CD14-positive monocyte (primary cell): ENCODE results near the gene PELO. TPM values are rescaled to one million over a fixed set of nuclear protein-coding genes. Genes with fewer than 3 reads are reported as not detected.

ENCODE experiments used
- DNase-seq, 3 donors: peaks; one replicate each; pipeline ENCODE4 v3.0.0-alpha.2; 2011 to 2022
- H2AFZ ChIP-seq: 2 replicates; pipeline ENCODE4 v1.6.0; 2012; ENCODE audit warnings: mild to moderate bottlenecking, low read depth, low read length, inconsistent platforms; ENCODE audit not compliant: insufficient read depth, poor library complexity, severe bottlenecking
- H3K27ac ChIP-seq, 2 donors: 1 replicate in 1 of 2; 2 replicates in 1 of 2; pipeline ENCODE4 v1.5.1; 2012 to 2013; ENCODE audit warnings: low read length in 2 of 2, control low read depth in 1 of 2, inconsistent platforms in 1 of 2, low read depth in 1 of 2, mild to moderate bottlenecking in 1 of 2
- H3K27me3 ChIP-seq, 2 donors: one replicate each; pipeline versions ENCODE4 v1.6.0 to v1.6.1; 2011 to 2013; ENCODE audit warnings: low read length in 2 of 2; ENCODE audit not compliant: control insufficient read depth in 2 of 2, insufficient read depth in 2 of 2
- H3K36me3 ChIP-seq, 2 donors: replicated peaks in 1 of 2; 1 replicate in 1 of 2; 2 replicates in 1 of 2; pipeline versions ENCODE4 v1.5.1 to v1.6.1; 2012 to 2013; ENCODE audit warnings: low read length in 2 of 2, control low read depth in 1 of 2, inconsistent platforms in 1 of 2, mild to moderate bottlenecking in 1 of 2; ENCODE audit not compliant: insufficient read depth in 2 of 2, control insufficient read depth in 1 of 2
- H3K4me1 ChIP-seq, 2 donors: 1 replicate in 1 of 2; 2 replicates in 1 of 2; pipeline versions ENCODE4 v1.5.1 to v1.6.1; 2012 to 2013; ENCODE audit warnings: low read length in 2 of 2, control low read depth in 1 of 2, inconsistent platforms in 1 of 2, mild to moderate bottlenecking in 1 of 2, moderate library complexity in 1 of 2; ENCODE audit not compliant: insufficient read depth in 2 of 2, control insufficient read depth in 1 of 2
- H3K4me2 ChIP-seq: replicated peaks from 2 replicates; pipeline ENCODE3; 2012; ENCODE audit warnings: low read length, moderate library complexity, mild to moderate bottlenecking; ENCODE audit not compliant: poor library complexity, severe bottlenecking; ENCODE audit errors: extremely low read depth
- H3K4me3 ChIP-seq, 3 experiments: fragments of 200-600 bp in 1 of 3; sonication (generic) in 1 of 3; replicated peaks in 1 of 3; 1 replicate in 2 of 3; 2 replicates in 1 of 3; pipeline ENCODE4 v1.5.1; 2011 to 2013; ENCODE audit warnings: low read length in 3 of 3, mild to moderate bottlenecking in 3 of 3, control low read depth in 2 of 3, low read depth in 2 of 3, inconsistent platforms in 1 of 3, moderate library complexity in 1 of 3
- H3K79me2 ChIP-seq: 2 replicates; pipeline ENCODE4 v1.6.0; 2012; ENCODE audit warnings: mild to moderate bottlenecking, control low read depth, inconsistent platforms, low read length, moderate library complexity; ENCODE audit not compliant: insufficient read depth
- H3K9ac ChIP-seq: 2 replicates; pipeline ENCODE4 v1.6.0; 2017; ENCODE audit warnings: low read length, mild to moderate bottlenecking; ENCODE audit not compliant: insufficient read depth, poor library complexity, severe bottlenecking
- H3K9me3 ChIP-seq, 2 donors: replicated peaks in 1 of 2; 1 replicate in 1 of 2; 2 replicates in 1 of 2; pipeline versions ENCODE4 v1.5.1 to v1.6.1; 2012 to 2013; ENCODE audit warnings: low read length in 2 of 2, control low read depth in 1 of 2; ENCODE audit not compliant: control insufficient read depth in 1 of 2, insufficient read depth in 1 of 2
- H4K20me1 ChIP-seq: 2 replicates; pipeline ENCODE4 v1.6.0; 2012; ENCODE audit warnings: mild to moderate bottlenecking, low read length, control low read depth, moderate library complexity; ENCODE audit not compliant: insufficient read depth
- H3K27ac Mint-ChIP-seq, 7 donors: one replicate each; pipeline ENCODE4 v1.8.0; 2020; ENCODE audit warnings: mild to moderate bottlenecking in 7 of 7, mixed read lengths in 7 of 7, moderate library complexity in 6 of 7, inconsistent platforms in 2 of 7
- H3K27me3 Mint-ChIP-seq, 3 donors: one replicate each; pipeline ENCODE4 v1.8.0; 2021 to 2022; ENCODE audit warnings: low read depth in 3 of 3, mild to moderate bottlenecking in 3 of 3, mixed read lengths in 3 of 3, moderate library complexity in 3 of 3, inconsistent platforms in 1 of 3
- H3K36me3 Mint-ChIP-seq, 2 donors: one replicate each; pipeline ENCODE4 v1.8.0; 2020; ENCODE audit warnings: mixed read lengths in 2 of 2, inconsistent platforms in 1 of 2, mild to moderate bottlenecking in 1 of 2
- H3K4me1 Mint-ChIP-seq: one replicate; pipeline ENCODE4 v1.8.0; 2020; ENCODE audit warnings: mild to moderate bottlenecking, mixed read lengths
- H3K4me3 Mint-ChIP-seq, 2 donors: one replicate each; pipeline ENCODE4 v1.8.0; 2020; ENCODE audit warnings: mild to moderate bottlenecking in 2 of 2, mixed read lengths in 2 of 2, moderate library complexity in 1 of 2
- H3K9me3 Mint-ChIP-seq, 7 donors: one replicate each; pipeline ENCODE4 v1.8.0; 2020 to 2022; ENCODE audit warnings: mixed read lengths in 7 of 7, mild to moderate bottlenecking in 6 of 7, moderate library complexity in 6 of 7, inconsistent platforms in 2 of 7
- WGBS: methylation state at CpG from one replicate; pipeline ENCODE4 v1.1.5; 2013; ENCODE audit warnings: missing lambda C conversion rate; ENCODE audit not compliant: insufficient coverage; 5-methylcytosine and 5-hydroxymethylcytosine counted together
- intact Hi-C, 2 donors: fragments of 100-400 bp; cut with micrococcal nuclease; formaldehyde crosslinking; loops; one replicate each; pipeline versions ENCODE4 v1.15.0 to v1.15.1; 2023
- polyA plus RNA-seq, 3 donors: library from polyadenylated mRNA; depleted of rRNA in 1 of 3; unstranded in 2 of 3; stranded (reverse) in 1 of 3; fragments of 300-500 nt in 2 of 3; fragments of >200 nt in 1 of 3; fragmentation: Illumina TruSeq in 2 of 3; gene quantifications; 1 replicate in 2 of 3; 2 replicates in 1 of 3; pipeline ENCODE4 v1.2.3, GENCODE V29; 2012 to 2021
- TF ChIP-seq, protein P1 (sequence below): fragments of 200-600 bp; IDR thresholded peaks from one replicate; pipeline ENCODE4 v1.8.0; 2022; ENCODE audit warnings: antibody characterized with exemption, mild to moderate bottlenecking

The PELO gene
- polyA plus RNA-seq, 3 donors: 1.8 to 4.4 (median 2.1) TPM

GRCh38 chr5:52749666-52750065 lies 38.0 kb upstream of the PELO start:
- peaks cover 0 to 7% (median 4%) of the 10 kb centered on the region in 3 donors for H3K27me3 Mint-ChIP-seq
- Histone ChIP-seq H3K79me2 (no peaks in the 10 kb centered on the region), H3K27me3 (no peaks in the 10 kb centered on the region), H3K36me3 (no peaks in the 10 kb centered on the region), H4K20me1 (no peaks in the 10 kb centered on the region), H3K27ac (no peak overlapping the region), H3K4me3 (no peak overlapping the region), H2AFZ (no peak overlapping the region), H3K9me3 (no peaks in the 10 kb centered on the region), H3K9ac (no peak overlapping the region), H3K4me1 (peaks cover 0 to 1% of the 10 kb centered on the region in 2 donors), H3K4me2 (no peak overlapping the region)
- no peak for DNase-seq
- peaks cover under 1% of the 10 kb centered on the region for H3K4me1 Mint-ChIP-seq
- H3K36me3 Mint-ChIP-seq: no peaks in the 10 kb centered on the region
- no peaks in the 10 kb centered on the region for H3K9me3 Mint-ChIP-seq
- intact Hi-C loops: no loop called here
- H3K27ac Mint-ChIP-seq: no peak overlapping the region
- no peak overlapping the region for H3K4me3 Mint-ChIP-seq
- TF ChIP-seq, protein P1, sequence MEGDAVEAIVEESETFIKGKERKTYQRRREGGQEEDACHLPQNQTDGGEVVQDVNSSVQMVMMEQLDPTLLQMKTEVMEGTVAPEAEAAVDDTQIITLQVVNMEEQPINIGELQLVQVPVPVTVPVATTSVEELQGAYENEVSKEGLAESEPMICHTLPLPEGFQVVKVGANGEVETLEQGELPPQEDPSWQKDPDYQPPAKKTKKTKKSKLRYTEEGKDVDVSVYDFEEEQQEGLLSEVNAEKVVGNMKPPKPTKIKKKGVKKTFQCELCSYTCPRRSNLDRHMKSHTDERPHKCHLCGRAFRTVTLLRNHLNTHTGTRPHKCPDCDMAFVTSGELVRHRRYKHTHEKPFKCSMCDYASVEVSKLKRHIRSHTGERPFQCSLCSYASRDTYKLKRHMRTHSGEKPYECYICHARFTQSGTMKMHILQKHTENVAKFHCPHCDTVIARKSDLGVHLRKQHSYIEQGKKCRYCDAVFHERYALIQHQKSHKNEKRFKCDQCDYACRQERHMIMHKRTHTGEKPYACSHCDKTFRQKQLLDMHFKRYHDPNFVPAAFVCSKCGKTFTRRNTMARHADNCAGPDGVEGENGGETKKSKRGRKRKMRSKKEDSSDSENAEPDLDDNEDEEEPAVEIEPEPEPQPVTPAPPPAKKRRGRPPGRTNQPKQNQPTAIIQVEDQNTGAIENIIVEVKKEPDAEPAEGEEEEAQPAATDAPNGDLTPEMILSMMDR: no peak

DNA sequence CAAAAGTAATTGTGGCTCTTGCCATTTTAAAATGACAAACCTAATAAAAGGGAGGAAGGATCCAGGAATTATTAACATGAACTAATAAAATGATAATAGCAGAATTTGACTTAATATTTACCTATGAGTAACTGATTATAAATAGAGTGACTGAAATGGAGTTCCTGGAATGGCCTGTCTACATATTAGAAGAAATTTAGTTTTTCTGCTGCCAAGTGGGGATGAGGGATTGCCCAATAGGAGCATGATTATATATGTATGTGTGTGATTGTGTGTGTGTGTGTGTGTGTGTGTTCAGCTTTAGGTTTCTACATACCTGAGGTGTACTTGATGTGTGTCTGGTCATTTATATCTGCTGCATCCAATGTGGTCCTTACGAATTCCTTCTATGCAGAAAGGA lies 36.6 kb upstream of the PELO start:
- H3K27me3 Mint-ChIP-seq: peaks cover 0 to 7% (median 4%) of the 10 kb centered on the region in 3 donors
- H3K4me3 Mint-ChIP-seq: no peak overlapping the region
- no peaks in the 10 kb centered on the region for H3K36me3 Mint-ChIP-seq
- no peaks in the 10 kb centered on the region for H3K36me3 ChIP-seq
- H3K27ac Mint-ChIP-seq: no peak overlapping the region
- H4K20me1 ChIP-seq: no peaks in the 10 kb centered on the region
- WGBS: no CpG with 5 or more reads among the region's 1 CpG
- H3K27me3 ChIP-seq: no peaks in the 10 kb centered on the region
- H3K4me1 ChIP-seq: no peaks in the 10 kb centered on the region
- H3K9me3 Mint-ChIP-seq: no peaks in the 10 kb centered on the region
- DNase-seq: no peak
- H3K9ac ChIP-seq: no peak overlapping the region
- H3K4me1 Mint-ChIP-seq: no peaks in the 10 kb centered on the region
- no peaks in the 10 kb centered on the region for H3K79me2 ChIP-seq
- no peak overlapping the region for H3K4me3 ChIP-seq
- H3K9me3 ChIP-seq: no peaks in the 10 kb centered on the region
- no peak overlapping the region for H3K27ac ChIP-seq
- TF ChIP-seq, protein P1: no peak
- intact Hi-C loops: no loop called here
- H2AFZ ChIP-seq: no peak overlapping the region
- no peak overlapping the region for H3K4me2 ChIP-seq
